GM18867 (cell line): ENCODE data around the gene SNRNP200.

Experiments used
- ATAC-seq: cut with Tn5 transposase; IDR thresholded peaks from one replicate; pipeline ENCODE4 v1.9.1; 2021; ENCODE audit warnings: mild to moderate bottlenecking, moderate library complexity; ENCODE audit not compliant: unreplicated experiment

The SNRNP200 gene

GRCh38 chr2:96251721-96252292 is 53.5 kb downstream of the SNRNP200 start:
- no peak for ATAC-seq

GRCh38 chr2:96250188-96250587 is 55.2 kb downstream of the SNRNP200 start:
- ATAC-seq: no peak

- ATAC-seq: no peak
These were observed 55.7 kb downstream of the SNRNP200 start for GRCh38 chr2:96249654-96250053.

- ATAC-seq: no peak
These were observed 56.7 kb downstream of the SNRNP200 start for GRCh38 chr2:96248624-96249023.

- no peak for ATAC-seq
These were observed 57.5 kb downstream of the SNRNP200 start for GRCh38 chr2:96247896-96248295.

GRCh38 chr2:96247009-96247408 is 58.3 kb downstream of the SNRNP200 start:
- ATAC-seq: no peak

- no peak for ATAC-seq
These were observed 59.5 kb downstream of the SNRNP200 start for GRCh38 chr2:96245609-96246390.

GRCh38 chr2:96243843-96244242 is 61.5 kb downstream of the SNRNP200 start:
- ATAC-seq: no peak

- ATAC-seq: peak; percentile 90
These were observed 63.3 kb downstream of the SNRNP200 start for GRCh38 chr2:96241900-96242611.

- no peak for ATAC-seq
These were observed 64.1 kb downstream of the SNRNP200 start for GRCh38 chr2:96241227-96241626.

GRCh38 chr2:96240341-96241038 is 64.9 kb downstream of the SNRNP200 start:
- no peak for ATAC-seq

- no peak for ATAC-seq
These were observed 65.5 kb downstream of the SNRNP200 start for GRCh38 chr2:96239745-96240264.

- ATAC-seq: no peak
These were observed 66.3 kb downstream of the SNRNP200 start for GRCh38 chr2:96239091-96239490.

GRCh38 chr2:96238266-96238665 is 67.1 kb downstream of the SNRNP200 start:
- no peak for ATAC-seq

GRCh38 chr2:96236882-96237281 is 68.5 kb downstream of the SNRNP200 start:
- no peak for ATAC-seq

GRCh38 chr2:96233880-96234316 is 71.4 kb downstream of the SNRNP200 start:
- ATAC-seq: peak; percentile 88

- no peak for ATAC-seq
These were observed 71.9 kb downstream of the SNRNP200 start for GRCh38 chr2:96233436-96233835.

- no peak for ATAC-seq
These were observed 74.0 kb downstream of the SNRNP200 start for GRCh38 chr2:96231316-96231715.

GRCh38 chr2:96225016-96225533 is 80.3 kb downstream of the SNRNP200 start:
- peak; percentile 62 for ATAC-seq
